ENCODE results near the gene EPHA2.

EPHA2 gene

DNA sequence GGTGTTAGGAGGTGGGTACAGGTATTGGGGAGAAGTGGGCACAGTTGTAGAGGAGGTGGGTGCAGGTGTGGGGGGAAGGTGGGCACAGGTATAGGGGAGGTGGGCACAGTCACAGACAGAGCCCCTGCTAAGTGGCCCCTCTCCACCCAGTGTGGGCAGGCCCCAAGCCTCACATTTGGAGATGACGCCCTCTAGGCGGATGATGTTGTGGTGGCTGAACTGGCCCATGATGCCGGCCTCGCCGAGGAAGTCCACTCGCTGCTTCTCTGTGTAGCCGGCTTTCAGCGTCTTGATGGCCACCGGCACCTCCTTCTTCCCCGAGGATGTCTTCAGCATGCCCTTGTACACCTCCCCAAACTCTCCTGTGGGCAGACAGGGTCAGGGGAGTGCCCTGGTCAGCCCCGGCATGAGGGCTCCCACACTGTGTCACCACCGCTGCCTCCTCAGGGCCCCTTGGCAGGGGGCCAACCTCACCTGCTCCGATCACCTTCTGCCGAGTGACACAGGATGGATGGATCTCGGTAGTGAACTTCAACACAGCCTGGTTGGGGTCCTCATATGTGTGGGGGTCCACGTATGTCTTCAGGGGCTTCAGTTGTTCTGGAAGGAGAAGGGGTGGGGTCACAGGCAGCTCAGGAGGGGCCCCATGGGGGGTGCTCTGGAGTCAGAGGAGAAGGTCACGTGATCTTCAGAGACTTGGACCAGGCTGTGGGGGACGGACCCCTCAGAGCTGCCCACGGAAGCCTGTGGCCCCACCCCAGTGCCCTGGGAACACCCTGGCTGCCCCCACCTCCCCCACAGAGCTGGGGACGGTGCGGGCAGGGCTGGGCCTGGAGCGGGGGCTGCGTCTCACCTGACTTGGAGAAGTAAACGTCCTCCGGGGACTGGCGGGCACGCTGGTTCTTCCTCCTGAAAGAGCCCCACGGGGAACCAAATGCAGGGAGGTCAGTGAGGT, 22.6 kb downstream of the EPHA2 start:
- DNase-seq, result no peak

DNA sequence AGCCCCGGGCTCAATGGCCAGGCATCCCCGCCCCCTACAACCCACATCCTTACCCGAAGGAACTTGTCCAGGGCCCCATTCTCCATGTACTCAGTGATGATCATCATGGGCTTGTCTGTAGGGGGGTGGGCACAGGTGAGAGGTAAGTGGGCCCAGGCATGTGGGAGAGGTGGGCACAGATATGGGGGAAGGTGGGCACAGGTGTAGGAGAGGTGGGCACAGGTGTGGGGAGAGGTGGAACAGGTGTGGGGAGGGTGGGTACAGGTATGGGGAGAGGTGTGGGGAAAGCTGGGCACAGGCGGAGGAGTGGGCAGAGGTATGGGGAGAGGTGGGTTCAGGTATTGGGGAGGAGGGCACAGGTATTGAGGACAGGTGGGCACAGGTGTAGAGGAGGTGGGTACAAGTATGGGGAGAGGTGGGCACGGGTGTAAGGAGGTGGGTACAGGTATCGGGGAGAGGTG, 23.5 kb downstream of the EPHA2 start:
- no peak for DNase-seq

GRCh38 chr1:16131636-16132324, 24.1 kb downstream of the EPHA2 start:
- no peak for DNase-seq

DNA sequence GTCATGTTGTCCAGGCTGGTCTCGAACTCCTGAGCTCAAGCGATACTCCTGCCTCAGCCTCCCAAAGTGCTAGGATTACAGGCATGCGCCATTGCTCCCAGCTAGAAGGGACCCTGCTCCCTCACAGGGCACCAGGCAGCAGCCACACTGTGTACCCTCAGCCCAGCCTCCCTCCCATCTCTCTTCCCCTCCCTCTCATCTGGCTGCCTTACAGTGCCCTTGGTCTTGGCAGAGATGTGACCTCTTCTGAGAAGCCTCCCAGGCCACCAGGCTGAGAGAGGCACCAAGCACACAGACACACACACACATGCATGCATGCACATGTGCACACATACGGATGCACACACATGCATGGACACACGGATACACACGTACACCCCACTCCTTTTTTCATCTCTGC, 25.0 kb downstream of the EPHA2 start:
- DNase-seq, result no peak

GRCh38 chr1:16129921-16130543, 25.8 kb downstream of the EPHA2 start:
- no peak for DNase-seq

- DNase-seq, result no peak
Measured at GRCh38 chr1:16129316-16129715, 26.6 kb downstream of the EPHA2 start.

DNA sequence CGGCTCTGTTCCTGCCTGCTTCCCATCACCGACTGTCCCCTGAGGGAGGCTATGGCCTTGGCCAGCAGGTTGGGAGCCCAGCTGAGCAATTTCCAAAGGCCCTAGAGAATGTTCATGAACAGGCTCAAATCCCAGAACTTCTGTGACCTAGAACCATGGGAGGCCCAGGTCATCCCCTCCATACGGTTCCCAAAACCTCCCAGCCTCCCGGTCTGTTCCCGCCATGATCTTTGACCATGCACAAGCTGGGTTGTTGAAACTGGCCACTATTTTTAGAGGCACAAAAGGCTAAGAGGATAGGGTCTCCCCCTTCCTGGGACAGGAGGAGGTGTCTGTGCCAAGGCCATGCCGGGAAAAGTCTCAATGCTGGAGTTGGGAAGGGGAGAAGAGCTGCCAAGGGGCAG, 27.5 kb downstream of the EPHA2 start:
- no peak for DNase-seq

DNA sequence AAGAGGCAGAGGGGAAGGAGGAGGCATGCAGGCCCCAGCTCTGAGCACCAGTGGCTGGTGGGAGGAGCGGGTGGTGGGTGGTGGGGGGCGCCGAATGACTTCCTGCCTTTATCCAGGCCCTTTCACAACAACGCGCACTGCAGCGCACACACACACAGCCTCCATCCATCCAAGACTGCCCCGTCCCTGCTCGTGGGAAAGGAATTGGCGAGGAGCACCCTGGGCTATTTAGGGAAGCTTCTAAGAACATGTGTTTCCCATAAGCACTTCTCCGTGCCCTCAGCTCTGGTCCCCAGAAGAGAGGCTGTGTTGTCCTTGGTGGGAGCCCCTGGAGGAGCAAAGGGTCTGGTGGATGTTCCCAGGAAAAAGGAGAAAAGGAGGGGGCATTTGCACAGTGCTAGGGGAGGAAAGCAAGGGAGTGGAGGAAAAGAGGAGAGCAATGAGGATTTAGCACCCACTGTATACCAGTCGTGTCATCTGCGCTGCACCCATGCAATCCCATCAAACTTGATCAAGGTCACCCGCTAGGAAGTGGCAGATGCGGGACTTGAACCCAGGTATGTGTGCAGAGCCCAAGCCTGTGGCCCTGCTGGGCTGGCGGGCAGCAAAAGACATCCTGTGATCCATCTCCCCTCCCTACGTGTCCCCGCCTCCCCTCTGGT, 28.1 kb downstream of the EPHA2 start:
- no peak for DNase-seq

GRCh38 chr1:16126743-16127515, 28.9 kb downstream of the EPHA2 start:
- DNase-seq, result no peak

GRCh38 chr1:16126160-16126559, 29.7 kb downstream of the EPHA2 start:
- DNase-seq, result no peak

DNA sequence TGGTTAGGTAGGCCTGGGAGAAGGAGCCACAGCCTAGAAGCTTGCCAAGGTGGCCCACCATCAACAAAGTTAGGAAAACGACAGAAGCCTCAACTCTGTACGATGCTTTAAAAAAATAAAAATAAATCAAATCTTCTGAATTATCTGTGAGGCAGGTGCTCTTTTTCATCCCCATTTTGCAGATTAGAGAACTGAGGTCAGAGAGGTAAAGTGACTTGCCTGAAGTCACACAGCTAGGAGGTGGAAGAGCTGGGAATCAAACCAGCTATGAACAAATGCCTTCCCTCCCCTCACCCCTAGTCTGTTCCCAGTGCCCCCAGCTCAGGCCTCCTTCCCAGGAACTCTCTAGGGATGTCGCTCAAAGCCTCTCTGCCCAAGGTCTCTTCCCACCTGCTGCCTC, 30.4 kb downstream of the EPHA2 start:
- no peak for DNase-seq

DNA sequence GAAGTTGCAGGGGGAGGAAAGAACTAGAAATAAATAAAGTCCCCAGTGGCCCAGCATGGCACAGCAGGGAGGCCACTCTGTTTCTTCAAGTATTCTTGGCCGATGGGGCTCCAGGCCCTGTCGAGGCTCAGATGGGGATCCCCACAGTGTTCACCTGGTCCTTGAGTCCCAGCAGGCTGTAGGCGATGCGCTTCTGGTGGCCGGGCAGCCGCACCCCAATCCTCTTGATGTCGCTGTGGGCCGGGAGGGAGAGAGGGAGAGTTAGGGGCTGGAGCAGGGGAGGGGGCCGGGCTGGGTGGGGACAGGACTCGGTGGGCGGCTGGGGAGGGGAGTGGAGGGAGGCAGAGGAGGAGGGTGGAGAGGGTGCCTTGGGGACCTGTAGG, 30.8 kb downstream of the EPHA2 start:
- DNase-seq, result no peak

- no peak for DNase-seq
Measured at GRCh38 chr1:16124377-16125087, 31.3 kb downstream of the EPHA2 start.

DNA sequence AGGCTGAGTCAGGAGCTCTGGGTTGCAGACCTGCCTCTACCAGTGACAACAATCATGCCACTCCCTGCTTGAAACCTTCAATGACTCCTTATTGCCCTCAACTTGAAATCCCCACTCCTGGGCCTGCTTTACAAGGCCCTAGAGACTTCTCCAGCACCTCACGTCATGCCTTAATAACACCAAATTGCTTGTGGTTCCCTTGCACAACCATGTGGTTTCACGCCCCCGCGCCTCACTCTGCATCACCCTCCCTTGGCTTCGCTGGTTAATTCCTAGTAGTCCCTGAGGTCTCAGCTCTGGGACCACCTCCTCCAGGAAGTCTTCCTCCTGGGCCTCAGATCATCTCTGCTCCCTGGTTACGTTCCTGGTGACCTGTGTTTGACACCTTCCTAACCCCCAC, 33.0 kb downstream of the EPHA2 start:
- peak; percentile 42 for DNase-seq

DNA sequence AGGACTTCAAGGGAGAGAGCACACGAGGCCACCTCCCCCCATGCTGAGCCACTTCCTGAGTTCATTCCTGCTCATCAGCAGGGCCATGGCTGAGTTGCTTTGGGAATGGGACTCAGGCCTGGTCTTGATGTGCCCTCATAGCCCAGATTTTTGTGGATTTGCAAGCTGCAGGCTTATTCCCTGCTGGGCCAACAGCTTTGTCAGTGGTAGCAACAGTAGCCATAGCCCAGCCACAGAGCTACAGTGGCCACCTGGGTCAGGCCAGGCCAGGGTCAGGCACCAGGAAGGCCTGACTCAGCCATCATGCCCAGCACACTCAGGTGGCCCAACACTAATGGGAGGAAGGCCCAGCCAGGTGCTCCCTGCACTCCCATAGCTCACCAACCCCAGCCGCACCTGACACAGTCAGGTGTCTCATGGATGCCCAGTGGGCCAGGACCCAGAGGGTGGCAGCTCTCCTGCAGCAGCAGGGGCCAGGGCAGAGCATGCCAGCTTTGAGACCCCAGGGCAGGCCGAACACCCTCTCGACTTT, 33.5 kb downstream of the EPHA2 start:
- DNase-seq, result no peak

DNA sequence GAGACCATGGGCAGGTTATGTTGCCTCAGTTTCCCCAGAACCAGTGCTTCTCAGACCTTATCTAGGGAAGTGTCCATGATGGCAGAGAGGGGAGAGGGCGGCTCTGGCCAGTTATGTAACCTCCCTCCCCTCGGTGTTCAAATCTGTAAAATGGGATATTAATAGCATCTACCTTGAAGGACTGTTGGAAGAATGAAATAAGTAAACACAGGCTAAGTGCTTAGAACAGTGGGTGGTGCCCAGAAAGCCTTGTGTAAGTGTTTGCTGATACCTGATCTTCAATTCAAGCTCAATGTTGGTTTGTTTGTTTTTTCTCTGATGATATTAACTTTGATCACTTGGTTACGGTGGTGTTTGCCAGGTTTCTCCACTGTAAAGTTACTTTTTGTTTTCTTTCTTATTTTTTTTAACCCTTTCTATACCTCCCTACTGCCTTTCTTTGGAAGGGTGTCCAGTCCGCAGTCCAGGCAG, 34.9 kb downstream of the EPHA2 start:
- no peak for DNase-seq

DNA sequence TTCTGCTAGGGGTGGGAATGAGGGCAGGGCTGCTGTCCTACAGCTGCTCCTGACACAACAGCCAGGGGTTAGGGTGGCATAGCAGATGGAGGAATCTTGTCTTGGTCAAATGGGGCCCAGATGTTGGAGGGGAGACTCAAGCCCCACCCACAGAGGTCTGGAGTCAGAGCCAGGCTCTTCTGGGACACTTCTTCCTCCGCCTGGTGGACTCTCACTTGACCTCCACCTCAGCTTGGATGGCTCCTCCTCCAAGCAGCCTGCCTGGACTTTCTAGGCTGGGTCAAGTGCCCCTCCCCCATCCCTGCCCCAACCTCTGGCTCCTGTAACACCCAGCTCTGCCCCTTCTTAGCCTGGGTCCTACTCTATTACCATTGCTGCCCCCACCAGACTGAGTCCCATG, 35.5 kb downstream of the EPHA2 start:
- no peak for DNase-seq

DNA sequence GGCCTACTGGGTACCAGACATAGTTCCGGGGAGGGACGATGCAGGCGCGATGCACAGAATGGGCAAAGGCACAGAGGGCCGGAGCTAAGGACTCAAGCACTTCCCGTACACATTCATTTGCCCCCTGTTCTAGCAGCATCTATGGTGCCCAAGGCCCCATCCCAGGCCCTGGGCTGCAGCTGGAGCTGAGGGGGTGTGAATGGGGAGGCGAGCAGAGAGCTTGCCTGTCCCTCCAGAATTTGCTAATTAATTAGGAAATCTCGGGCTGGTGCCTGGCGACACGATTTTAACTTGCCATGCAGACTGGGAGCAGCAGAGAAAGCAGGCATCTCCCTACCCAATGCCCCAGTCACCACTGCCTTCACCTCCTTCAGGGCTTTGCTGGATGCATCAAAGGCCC, 35.9 kb downstream of the EPHA2 start:
- no peak for DNase-seq

DNA sequence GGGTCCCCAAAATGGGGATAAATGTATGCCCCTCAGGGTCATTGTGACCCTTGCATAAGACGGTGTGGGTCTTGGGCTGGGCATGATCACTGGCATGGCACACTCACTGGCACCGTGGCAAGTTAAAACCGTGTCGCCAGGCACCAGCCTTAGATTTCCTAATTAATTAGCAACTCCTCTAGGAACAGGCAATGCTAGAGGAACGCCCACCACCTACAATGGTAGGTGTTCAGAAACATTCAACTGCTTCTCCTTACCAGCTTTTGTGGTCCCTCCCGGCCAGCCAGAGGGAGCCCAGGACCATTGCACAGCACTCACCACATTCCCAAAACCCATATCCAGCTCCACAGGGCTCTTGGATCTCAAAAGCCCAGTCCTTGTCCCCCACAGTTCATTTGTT, 36.4 kb downstream of the EPHA2 start:
- no peak for DNase-seq

- DNase-seq, result no peak
Measured at GRCh38 chr1:16118706-16119105, 37.2 kb downstream of the EPHA2 start.

- no peak for DNase-seq
Measured at GRCh38 chr1:16117936-16118335, 37.9 kb downstream of the EPHA2 start.
